HG02678 (cell line): Measurements from ENCODE around the gene POTEH.
"Not testable (repeated sequence)": the region's sequence is repeated elsewhere in the genome, so short reads cannot be mapped to it uniquely, and the experiment has no call there.

Experiments
- ATAC-seq: cut with Tn5 transposase; IDR thresholded peaks from one replicate; pipeline ENCODE4 v1.9.1; 2021; ENCODE audit warnings: mild to moderate bottlenecking, moderate library complexity; ENCODE audit not compliant: unreplicated experiment

Gene POTEH

DNA sequence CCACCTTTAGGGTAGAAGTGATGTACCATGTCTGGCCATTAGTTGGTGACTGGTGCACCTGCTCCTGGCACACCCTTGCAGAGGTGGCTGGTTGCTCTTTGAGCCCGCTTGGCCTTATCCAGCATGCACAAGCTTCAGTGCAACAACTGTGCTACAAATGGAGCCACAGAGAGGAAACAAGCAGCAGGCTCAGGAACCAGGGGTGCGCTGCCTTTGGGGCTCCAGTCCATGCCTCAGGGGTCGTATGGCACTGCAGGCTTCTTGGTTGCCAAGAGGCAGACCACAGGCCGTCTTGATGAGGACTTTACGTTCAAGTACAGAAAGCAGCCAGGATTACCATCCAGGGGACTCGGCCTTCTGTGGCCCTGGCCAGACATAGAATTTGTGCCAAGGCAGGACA lies 44.6 kb downstream of the POTEH start:
- ATAC-seq, result not testable (repeated sequence)

DNA sequence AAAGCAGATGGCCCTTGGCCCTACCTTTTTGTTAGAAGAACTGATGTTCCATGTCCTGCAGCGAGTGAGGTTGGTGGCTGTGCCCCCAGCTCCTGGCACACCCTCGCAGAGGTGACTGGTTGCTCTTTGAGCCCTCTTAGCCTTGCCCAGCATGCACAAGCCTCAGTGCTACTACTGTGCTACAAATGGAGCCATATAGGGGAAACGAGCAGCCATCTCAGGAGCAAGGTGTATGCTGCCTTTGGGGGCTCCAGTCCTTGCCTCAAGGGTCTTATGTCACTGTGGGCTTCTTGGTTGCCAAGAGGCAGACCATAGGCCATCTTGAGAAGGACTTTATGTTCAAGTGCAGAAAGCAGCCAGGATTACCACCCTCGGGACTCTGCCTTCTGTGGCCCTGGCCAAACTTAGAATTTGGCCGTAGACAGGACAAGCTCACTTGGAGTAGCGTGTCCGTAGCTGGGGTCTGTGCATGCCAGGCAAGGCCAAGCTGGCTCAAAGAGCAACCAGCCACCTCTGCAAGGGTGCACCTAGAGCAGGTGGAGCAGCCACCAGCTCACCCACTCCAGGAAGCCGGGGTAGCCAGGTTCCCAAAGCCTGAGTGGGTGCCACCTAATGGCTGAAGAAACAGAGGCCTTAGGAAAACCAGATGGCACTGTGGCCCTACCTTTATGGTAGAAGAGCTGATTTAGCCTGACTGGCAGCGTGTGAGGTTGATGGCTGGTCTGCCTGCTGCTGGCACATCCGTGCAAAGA lies 48.5 kb downstream of the POTEH start:
- not testable (repeated sequence) for ATAC-seq

DNA sequence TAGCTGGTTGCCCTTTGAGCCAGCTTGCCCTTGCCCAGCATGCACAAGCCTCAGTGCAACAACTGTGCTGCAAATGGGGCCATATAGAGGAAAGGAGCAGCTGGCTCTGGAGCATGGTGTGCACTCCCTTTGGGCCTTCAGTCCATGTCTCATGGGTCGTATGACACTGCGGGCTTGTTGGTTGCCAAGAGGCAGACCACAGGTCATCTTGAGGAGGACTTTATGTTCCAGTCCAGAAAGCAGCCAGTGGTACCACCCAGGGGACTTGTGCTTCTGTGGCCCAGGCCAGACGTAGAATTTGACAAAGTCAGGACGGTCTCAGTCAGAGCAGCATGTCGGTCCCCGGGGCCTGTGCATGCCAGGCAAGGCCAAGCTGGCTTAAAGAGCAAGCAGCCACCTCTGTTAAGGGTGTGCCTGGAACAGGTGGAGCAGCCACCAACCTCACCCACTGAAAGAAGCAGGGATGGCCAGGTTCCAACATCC lies 49.1 kb downstream of the POTEH start:
- not testable (repeated sequence) for ATAC-seq

DNA sequence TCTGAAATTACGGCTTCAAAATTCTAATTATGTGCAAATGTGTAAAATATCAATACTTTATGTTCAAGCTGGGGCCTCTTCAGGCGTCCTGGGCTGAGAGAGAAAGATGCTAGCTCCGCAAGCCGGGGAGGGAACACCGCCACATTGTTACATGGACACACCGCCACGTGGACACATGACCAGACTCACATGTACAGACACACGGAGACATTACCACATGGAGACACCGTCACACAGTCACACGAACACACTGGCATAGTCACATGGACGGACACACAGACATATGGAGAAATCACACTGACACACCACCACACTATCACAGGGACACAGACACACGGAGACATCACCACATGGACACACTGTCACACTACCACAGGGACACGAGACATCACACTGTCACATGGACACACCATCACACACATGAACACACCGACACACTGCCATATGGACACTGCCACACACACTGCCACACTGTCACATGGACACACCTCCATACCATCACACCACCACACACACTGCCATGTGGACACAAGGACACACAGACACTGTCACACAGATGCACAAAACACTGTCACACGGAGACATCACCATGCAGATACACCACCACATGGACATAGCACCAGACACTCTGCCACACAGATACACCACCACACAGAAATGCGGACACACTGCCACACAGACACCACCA lies 58.0 kb downstream of the POTEH start:
- not testable (repeated sequence) for ATAC-seq

DNA sequence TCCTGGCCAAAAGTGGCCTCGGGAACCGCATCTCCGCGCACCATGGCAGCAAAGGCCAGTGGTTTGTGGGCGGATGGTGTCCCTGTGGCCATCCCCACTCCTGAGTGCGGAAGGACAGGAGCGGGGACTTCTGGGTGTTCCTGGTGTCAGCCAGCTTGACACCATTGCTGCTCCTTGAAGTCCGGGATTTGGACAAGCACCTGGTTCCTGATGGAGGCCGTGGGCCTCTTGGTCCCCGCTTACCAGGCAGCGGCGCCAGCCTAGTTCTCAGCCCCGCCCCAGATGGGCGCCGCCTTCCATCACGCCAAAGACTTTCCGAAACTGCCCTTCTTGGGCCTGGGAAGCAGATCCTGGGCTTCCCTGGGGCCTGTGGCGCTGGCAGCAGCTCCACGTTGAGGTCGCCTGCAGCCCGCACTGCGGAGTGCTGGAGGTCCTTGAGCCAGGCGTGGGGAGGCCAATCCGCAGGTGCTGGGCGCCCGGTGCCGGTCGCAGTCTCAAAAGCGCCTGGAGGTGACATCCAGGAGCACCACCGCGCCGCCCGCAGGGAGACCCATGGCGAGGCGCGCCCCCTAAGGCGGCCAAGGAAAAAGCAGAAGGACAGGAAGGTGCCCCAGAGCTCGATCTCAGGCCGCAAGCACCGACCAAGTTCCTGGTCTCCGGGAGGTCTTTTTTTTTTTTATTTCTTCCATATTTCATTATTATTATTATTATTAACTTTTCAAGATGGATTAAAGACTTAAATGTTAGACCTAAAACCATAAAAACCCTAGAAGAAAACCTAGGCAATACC lies 59.5 kb downstream of the POTEH start:
- not testable (repeated sequence) for ATAC-seq

DNA sequence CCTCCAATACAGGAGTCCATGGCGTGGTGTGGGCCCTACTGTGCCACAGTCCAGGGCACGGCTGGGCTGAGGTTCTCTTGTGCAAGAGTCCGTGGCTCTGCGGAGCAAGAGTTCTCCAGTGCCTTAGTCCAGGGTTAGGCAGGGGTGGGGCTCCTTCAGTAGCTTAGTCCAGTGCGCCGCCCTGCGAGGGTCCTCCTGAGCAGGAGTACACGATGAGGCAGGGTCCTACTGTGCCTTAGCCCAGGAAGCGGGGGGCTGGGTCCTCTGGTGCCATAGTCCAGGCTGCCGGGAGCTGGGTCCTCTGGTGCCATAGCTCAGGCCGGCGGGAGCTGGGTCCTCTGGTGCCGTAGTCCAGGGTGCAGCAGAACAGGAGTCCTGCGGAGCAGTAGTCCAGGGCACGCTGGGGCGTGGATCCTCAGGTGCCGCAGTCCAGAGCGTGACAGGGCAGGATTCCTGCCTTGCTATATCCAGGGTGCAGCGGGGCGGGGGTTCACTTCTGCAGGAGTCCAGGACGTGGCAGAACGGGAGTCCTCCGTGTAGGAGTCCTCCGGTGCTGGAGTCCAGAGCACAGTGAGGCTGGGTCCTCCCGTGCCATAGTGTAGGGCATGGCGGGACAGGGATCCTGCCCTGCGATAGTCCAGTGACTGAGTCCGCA lies 69.7 kb downstream of the POTEH start:
- ATAC-seq, result not testable (repeated sequence)

DNA sequence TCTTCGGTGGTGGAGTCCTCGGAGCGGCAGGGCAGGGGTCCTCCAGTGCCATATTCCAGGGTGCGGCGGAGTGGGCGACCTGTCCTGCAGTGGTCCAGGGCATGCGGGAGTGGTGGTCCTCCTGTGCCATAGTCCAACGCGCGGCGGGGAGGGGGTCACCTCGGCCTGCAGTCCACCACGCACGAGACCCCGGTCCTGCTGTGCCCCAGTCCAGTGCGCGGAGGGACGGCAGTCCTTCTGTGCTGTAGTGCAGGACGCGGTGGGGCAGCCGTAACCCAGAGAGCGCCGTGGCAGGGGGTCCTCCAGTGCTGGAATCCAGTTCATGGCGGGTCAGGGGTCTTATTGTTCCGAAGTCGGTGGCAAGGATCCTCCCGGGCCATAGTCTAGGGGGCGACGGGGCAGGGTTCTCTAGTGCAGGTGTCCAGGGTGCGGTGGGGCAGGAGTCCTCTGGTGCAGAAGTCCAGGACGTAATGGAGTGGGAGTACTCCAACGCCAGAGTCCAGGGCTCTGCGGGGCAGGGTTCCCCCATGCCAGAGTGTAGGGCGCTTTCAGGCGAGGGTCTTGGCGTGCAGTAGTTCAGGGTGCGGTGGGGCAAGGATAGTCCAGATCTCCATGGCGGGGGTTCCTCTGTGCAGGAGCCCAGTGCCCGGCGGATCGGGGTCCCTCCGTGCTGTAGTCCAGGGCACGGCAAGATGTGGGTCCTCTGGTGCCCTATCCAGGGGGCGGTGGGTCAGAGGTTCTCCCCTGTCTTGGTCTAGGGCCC lies 70.7 kb downstream of the POTEH start:
- ATAC-seq, result not testable (repeated sequence)

DNA sequence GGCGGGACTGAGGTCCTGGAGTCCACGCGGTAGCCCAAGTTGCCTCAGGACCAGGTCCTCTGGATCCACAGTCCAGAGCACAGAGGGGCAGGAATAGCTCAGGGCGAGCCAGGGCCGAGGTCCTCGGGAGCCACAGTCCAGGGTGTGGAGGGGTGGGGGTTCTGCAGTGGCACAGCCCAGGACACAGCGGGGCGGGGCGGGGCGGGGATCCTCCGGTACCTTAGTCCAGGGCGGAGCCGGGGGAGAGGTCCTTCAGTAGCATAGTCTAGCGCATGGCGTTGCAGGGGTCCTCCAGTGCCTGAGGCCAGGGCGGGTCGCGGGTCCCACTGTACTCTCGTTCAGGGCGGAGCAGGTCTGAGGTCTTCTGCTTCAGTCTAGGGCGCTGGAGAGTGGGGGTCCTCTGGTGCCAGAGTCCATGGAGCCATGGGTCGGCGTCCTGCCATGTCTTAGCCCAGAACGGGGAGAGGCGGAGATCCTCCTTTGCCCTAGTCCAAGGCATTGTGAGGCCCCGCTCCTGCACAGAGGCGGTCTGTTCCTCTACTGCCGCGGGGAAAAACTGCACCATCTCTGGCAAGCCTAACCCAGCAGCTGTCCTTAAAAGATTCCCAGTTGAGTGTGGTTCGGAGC lies 71.4 kb downstream of the POTEH start:
- not testable (repeated sequence) for ATAC-seq

DNA sequence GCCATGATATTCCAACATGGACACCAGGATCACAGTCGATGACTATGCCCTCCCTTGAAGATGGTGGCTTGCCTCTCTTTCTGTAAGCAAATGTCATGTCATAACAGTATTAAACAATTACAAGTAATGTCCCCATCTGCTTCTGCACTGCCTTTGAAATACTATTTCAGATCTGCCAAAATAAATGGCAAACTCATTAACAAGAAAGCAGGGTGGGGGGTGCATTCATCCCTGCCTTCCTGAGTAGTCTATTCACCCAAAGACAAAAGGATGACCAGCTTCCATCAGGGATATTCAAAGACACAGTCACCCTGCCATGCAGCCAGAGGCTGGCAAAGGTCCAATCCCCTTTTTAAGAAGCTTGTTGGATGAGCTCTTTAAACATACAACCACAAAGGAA lies 73.7 kb downstream of the POTEH start:
- not testable (repeated sequence) for ATAC-seq
